Adipose tissue (tissue), 3 donors: ENCODE data around the gene SLC25A30. TPM values are rescaled to one million over a fixed set of nuclear protein-coding genes. Genes with fewer than 3 reads are reported as not detected.
"Not testable (repeated sequence)": the region's sequence is repeated elsewhere in the genome, so short reads cannot be mapped to it uniquely, and the experiment has no call there.

Experiments
- H3K27ac ChIP-seq: one replicate; pipeline ENCODE4 v1.5.1; 2013; ENCODE audit warnings: low read depth, low read length
- WGBS, 3 donors: extraction: QIAGEN DNeasy Blood & Tissue Kit; methylation state at CpG; one replicate each; pipeline ENCODE4 v1.1.7; 2013; 5-methylcytosine and 5-hydroxymethylcytosine counted together
- polyA plus RNA-seq, 3 donors: library from polyadenylated mRNA; stranded (reverse); fragments of 200-250 nt; gene quantifications; one replicate each; pipeline ENCODE4 v1.2.3, GENCODE V29; 2013
- donor health status: healthy with polysubstance abuse.
- donor health status: Bipolar disorder and iron deficiency.
- donor health status: healthy.

The SLC25A30 gene
- polyA plus RNA-seq, 3 donors = 3.3 to 14.1 (median 9.5) TPM

DNA sequence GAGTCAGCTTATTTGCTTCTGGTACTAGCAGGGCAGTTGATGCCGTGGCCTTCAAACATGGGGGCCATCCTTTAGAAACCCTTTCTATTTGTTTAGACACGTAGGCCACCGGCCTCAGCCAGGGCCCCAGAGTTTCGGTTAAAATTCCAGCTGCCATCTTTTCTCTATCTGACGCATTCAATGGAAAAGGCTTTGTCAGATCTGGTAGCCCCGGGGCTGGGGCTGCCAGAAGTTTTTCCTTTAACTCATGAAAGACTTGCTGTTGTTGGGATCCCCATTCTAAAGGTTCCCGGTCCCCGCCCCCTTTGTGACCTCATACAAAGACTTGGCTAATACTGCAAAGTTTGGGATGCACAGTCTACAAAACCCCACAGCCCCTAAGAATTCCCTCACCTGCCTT lies 41.5 kb downstream of the SLC25A30 start:
- not testable (repeated sequence) for H3K27ac ChIP-seq
- WGBS, 3 donors = 90 to 97% (median 96%) methylated on average over 8 of the region's 8 CpGs

DNA sequence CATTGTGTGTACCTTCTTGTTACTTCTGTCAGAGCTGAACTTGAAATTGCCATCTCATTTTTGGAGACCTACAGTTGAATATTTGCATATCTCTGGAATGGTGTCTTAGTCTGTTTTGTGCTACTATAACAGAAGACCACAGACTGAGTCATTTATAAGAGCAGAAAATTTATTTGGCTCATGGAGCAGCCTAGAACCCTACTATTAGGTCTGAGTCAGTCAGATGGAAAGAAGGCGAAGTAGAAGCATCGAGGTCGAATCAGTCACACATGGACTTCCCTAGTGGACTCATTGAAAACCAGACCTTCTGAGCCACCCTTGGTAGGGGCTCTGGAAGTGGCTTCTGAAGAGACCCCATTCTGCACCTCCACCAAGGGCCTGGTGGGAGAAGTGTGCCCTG lies 43.3 kb downstream of the SLC25A30 start:
- WGBS, 3 donors = 92 to 96% (median 95%) methylated on average over 3 of the region's 3 CpGs
- H3K27ac ChIP-seq = no peak overlapping the region

DNA sequence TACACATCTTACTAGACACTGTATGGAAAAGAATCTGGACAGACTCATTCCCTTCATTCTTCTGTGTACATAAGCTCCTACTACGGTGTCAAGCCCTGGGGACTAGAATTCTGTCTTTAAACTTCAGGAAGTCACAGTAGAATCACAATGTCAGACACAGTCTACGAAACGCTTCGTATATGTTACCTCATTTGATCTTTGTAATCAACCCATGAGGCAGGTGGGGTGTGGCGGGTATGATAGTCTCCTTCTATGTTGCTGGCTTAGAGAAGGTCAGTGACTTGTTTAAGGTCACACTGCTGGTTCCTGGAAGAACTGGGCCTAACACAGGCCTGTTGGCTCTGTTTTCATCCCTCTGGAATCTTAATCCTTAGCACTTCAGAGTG lies 45.0 kb downstream of the SLC25A30 start:
- H3K27ac ChIP-seq = no peak overlapping the region
- 74 to 81% (median 80%) methylated on average over 5 of the region's 5 CpGs for WGBS, 3 donors

- WGBS, 3 donors = 71 to 80% (median 73%) methylated on average over 24 of the region's 24 CpGs
- H3K27ac ChIP-seq = no peak overlapping the region
Observed at GRCh38 chr13:45372189-45373161, 45.7 kb downstream of the SLC25A30 start.

GRCh38 chr13:45370922-45371406 lies 47.2 kb downstream of the SLC25A30 start:
- H3K27ac ChIP-seq = no peak overlapping the region
- WGBS, 3 donors = 20 to 21% (median 20%) methylated on average over 30 of the region's 30 CpGs

GRCh38 chr13:45369116-45369515 lies 49.1 kb downstream of the SLC25A30 start:
- no peak overlapping the region for H3K27ac ChIP-seq

GRCh38 chr13:45368571-45368970 lies 49.6 kb downstream of the SLC25A30 start:
- H3K27ac ChIP-seq = no peak overlapping the region
- 28 to 56% (median 33%) methylated on average over 3 of the region's 3 CpGs for WGBS, 3 donors

More at GRCh38 chr13:45369116-45369515, 49.1 kb downstream of the SLC25A30 start:
- WGBS, 3 donors = 93 to 98% (median 97%) methylated on average over 4 of the region's 4 CpGs

DNA sequence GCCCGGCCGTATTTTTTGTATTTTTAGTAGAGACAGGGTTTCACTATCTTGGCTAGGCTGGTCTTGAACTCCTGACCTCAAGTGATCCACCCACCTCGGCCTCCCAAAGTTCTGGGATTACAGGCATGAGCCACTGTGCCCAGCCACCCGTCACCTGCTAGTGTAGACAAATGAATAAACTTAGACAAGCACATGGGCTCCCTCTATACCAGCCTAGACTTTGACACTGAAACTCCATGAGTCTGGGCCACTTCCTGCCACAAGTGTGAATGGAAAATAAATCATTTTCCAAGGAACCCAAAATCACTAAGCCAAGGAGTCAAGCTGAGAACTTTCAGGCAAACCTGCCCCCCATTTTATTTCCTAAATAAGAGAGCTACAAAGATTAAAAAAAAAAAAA lies 50.2 kb downstream of the SLC25A30 start:
- WGBS, 3 donors = 79 to 88% (median 87%) methylated on average over 4 of the region's 4 CpGs
- H3K27ac ChIP-seq = no peak overlapping the region

GRCh38 chr13:45367358-45367757 lies 50.8 kb downstream of the SLC25A30 start:
- H3K27ac ChIP-seq = no peak overlapping the region
- WGBS, 3 donors = 33 to 56% (median 35%) methylated on average over 2 of the region's 2 CpGs

DNA sequence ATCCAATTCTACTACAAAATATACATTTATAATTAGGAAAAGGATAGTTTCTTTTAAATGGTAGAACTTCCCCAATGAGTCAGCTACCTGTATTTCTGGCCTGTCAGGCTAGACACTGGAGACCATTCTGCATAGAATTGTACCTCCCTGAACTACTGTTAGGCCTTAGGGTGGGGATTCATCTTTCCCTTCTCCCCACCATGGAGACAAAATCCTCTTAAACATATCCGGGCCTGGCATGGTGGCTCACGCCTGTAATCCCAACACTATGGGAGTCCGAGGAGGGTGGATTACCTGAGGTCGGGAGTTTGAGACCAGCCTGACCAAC lies 52.7 kb downstream of the SLC25A30 start:
- H3K27ac ChIP-seq = no peak overlapping the region
- WGBS, 3 donors = 95 to 98% (median 96%) methylated on average over 4 of the region's 4 CpGs

DNA sequence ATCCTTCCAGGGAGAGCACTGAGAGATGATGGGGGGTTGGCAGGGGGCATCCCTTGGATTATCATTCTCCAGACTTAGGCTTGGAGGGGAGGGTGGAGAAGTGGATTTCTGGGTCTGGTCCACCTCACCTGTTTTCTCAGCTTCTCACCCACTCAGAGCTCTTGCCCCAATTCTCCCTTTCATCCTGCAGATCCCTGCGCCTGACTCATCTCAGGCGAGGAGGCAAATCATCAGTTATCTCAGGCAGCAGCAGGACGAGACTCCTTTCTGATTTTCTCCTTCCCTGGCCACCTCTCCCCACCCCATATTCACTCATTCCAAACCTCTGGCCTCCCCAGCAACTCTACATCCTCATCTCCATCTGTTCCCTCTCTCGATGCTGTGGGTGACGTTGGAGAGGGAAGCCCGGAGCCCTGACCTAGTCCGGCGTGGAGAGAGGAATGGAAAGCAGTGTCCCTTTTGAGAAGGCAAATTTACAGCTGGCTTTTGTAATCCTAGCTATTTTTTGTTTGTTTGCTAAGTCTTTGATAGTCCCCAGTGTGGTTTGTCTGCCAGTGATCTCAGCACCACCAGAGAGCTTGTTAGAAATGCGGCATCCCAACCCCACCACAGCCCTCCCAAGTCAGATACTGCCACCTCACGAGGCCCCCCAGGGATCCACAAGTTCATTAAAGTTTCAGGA lies 53.2 kb downstream of the SLC25A30 start:
- no peak overlapping the region for H3K27ac ChIP-seq
- 95% methylated on average over 10 of the region's 10 CpGs for WGBS, 3 donors

DNA sequence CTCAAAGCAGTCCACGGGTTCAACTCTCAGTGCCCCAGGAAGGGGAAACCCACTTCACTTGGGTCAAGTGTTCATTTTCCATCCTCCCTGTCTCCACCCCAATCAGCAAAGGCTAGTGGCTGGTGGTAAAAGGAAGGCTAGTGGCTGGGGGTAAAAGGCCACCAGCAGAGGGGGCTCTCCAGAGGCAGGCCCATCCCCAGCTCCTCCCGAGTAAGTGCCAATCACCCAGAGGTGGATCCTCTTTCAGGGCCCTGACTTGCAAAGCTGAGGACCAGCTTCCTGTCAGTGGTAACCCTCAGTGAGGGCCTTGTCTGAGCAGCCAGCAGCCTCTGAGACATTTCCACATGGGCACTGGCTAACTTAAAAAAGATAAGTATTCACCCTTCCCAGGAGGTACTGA lies 55.2 kb downstream of the SLC25A30 start:
- WGBS, 3 donors = 78 to 96% (median 79%) methylated on average over 2 of the region's 2 CpGs
- no peak overlapping the region for H3K27ac ChIP-seq

- H3K27ac ChIP-seq = no peak overlapping the region
- WGBS, 3 donors = 91 to 95% (median 94%) methylated on average over 14 of the region's 14 CpGs
Observed at GRCh38 chr13:45361596-45362206, 56.5 kb downstream of the SLC25A30 start.

DNA sequence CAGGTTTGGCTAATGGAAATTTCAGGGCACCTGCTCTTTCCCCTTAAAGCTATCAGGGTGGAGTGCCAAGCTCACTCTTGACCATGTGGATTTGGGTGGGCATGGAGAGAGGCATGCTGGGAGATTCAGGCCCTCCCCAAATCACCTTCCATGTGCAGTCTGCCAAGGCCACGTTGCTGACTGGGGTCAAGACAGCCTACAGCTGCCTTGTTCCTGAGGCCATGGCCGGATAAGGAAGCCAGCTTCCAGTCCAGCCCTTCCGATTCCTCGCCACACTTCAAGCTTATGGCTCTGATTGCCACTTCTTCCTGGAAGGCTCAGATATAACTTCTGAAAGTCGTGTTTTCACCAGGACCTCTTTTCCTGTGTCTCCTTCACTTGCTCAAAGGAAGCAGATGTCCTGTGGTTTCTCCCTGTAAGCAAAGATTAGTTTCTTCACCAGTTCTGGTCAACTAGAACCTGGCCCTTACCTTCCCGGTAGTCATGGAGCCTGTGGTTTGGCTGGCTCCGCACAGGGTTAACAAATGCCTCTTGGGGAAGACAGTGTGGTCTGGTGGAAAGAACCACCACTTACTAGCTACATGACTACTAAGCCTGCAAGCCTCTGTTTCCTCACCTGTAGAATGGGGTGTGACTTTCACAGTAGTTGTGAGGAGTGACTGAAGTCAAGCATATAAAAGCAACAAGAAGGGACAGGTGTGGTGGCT lies 61.1 kb downstream of the SLC25A30 start:
- no peak overlapping the region for H3K27ac ChIP-seq
- 46 to 77% (median 54%) methylated on average over 7 of the region's 7 CpGs for WGBS, 3 donors

- 95 to 100% (median 100%) methylated on average over 1 of the region's 1 CpG for WGBS, 3 donors
- H3K27ac ChIP-seq = no peak overlapping the region
Observed at GRCh38 chr13:45353895-45354294, 64.3 kb downstream of the SLC25A30 start.

DNA sequence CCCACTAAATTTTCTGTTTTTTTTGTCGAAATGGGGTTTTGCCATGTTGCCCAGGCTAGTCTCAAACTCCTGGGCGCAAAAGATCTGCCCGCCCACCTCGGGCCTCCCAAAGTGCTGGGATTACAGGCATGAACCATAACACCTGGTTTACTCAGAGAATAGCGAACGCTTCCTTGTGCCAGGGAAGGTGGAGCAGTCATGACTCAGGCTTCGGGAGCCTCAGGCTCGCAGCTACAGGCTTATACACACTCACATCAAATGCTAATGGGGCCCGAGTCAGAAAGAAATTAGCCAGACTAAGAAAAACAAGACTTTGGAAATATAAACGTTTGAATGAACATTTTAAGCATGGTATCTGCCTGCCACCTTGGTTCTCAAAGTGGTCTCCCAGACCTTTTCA lies 66.1 kb downstream of the SLC25A30 start:
- 85 to 92% (median 85%) methylated on average over 10 of the region's 10 CpGs for WGBS, 3 donors

DNA sequence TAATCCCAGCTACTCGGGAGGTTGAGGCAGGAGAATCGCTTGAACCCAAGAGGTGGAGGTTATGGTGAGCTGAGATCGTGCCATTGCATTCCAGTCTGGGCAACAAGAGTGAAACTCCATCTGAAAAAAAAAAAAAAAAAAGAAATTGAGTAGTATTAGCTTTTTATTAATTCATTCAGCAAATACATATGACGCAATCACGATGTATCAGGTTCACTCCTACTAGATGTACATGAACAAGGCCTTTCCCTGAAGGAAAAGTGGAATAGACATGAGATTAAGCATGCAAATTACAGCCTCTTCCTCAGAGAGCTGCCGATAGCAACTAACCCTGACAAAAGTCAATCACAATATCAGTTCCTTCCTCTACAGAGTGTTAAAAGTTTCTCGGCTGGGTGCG lies 68.0 kb downstream of the SLC25A30 start:
- 94 to 98% (median 96%) methylated on average over 8 of the region's 8 CpGs for WGBS, 3 donors

More for the DNA sequence above, 66.1 kb downstream of the SLC25A30 start:
- no peak overlapping the region for H3K27ac ChIP-seq

DNA sequence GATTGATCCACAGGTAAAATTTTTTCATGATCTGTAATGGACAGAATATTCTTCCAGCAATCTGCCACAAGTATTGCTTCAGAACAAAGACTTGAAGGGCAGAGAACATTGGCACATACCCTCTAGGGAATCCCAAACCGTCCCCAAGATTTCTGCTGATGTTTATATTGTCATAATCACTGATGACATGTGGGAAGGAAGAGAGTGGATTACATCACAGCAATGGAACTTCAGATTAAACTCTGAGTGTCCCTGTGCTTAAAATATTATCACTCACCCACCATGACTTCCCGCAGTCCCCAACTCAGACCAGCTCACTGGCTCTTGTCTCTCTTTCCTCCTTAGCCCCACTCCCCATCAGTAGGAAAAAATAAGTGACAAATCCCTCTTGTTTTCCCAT lies 68.7 kb downstream of the SLC25A30 start:
- H3K27ac ChIP-seq = no peak overlapping the region
- 50 to 65% (median 55%) methylated on average over 2 of the region's 2 CpGs for WGBS, 3 donors

More for the DNA sequence above, 68.0 kb downstream of the SLC25A30 start:
- no peak overlapping the region for H3K27ac ChIP-seq
